K562 (cell line): ENCODE data around the gene ATP12A. TPM values are rescaled to one million over a fixed set of nuclear protein-coding genes. Genes with fewer than 3 reads are reported as not detected.

ENCODE experiments used
- ATAC-seq: fragments of 200-7000 bp; cut with Tn5 transposase; 3 replicates; pipeline ENCODE4 v1.9.1; 2020; ENCODE audit warnings: moderate library complexity
- BruUV-seq: library from RNA; stranded (reverse); fragments of 400-500 nt; replicated peaks from 2 replicates; lab custom pipeline; 2021; lab: Mats Ljungman, UMichigan
- CTCF ChIA-PET: fragments of 300-600 bp; formaldehyde crosslinking; extraction: SDS; loops from one replicate; lab custom pipeline; 2021; ENCODE audit warnings: low intra/inter-chr PET ratio; lab: Yijun Ruan, JAX
- POLR2A ChIA-PET: fragments of 300-600, 350-650 bp; sonication (Branson Sonifier 250); formaldehyde crosslinking; extraction: SDS; loops from one replicate; lab custom pipeline; 2021; ENCODE audit warnings: antibody characterized with exemption, inconsistent platforms; lab: Yijun Ruan, JAX
- DNase-seq, 4 experiments: peaks; one replicate each; pipeline versions ENCODE4 v3.0.0 to v3.0.0-alpha.2; 2011 to 2018; ENCODE audit warnings: low spot score in 3 of 4, mixed read lengths in 3 of 4; ENCODE audit errors: extremely low read depth in 1 of 4
- FAIRE-seq: peaks from 2 replicates; lab custom pipeline; 2011; peaks lifted over from hg19 to GRCh38; lab: Jason Lieb, UNC
- H2AFZ ChIP-seq: 2 replicates; pipeline ENCODE4 v1.6.0; 2011; ENCODE audit warnings: low read depth, low read length, control low read depth, inconsistent platforms
- H3K27ac ChIP-seq: fragments of 200-600 bp; 3 replicates; pipeline ENCODE4 v1.8.0; 2011; ENCODE audit warnings: low read depth, mild to moderate bottlenecking, control low read depth, inconsistent platforms, low read length, moderate library complexity, mixed read lengths; ENCODE audit errors: extremely low read depth
- H3K27me3 ChIP-seq, 2 experiments: fragments of 300-600 bp in 1 of 2; 2 replicates in 1 of 2; 3 replicates in 1 of 2; pipeline versions ENCODE4 v1.6.0 to v1.8.0; 2011; ENCODE audit warnings: inconsistent platforms in 2 of 2, low read length in 2 of 2, mild to moderate bottlenecking in 1 of 2, mixed read lengths in 1 of 2, moderate library complexity in 1 of 2; ENCODE audit not compliant: control insufficient read depth in 2 of 2, insufficient read depth in 2 of 2
- H3K36me3 ChIP-seq: fragments of 300-600 bp; 3 replicates; pipeline ENCODE4 v1.8.0; 2011; ENCODE audit warnings: mild to moderate bottlenecking, low read length, inconsistent platforms; ENCODE audit not compliant: control insufficient read depth, insufficient read depth
- H3K4me1 ChIP-seq, 2 experiments: fragments of 200-600 bp in 1 of 2; replicated peaks in 1 of 2; 2 replicates in 1 of 2; 3 replicates in 1 of 2; pipeline versions ENCODE4 v1.5.1 to v1.8.0; 2011; ENCODE audit warnings: inconsistent platforms in 2 of 2, low read length in 2 of 2, mild to moderate bottlenecking in 1 of 2, mixed read lengths in 1 of 2, moderate library complexity in 1 of 2; ENCODE audit not compliant: control insufficient read depth in 2 of 2, insufficient read depth in 2 of 2
- H3K4me2 ChIP-seq: 2 replicates; pipeline ENCODE4 v1.6.1; 2011; ENCODE audit warnings: low read length, control low read depth, inconsistent platforms, mixed read lengths; ENCODE audit not compliant: insufficient read depth
- H3K4me3 ChIP-seq: fragments of 200-600 bp; sonication (generic), shearing (Covaris generic); 2 replicates; pipeline ENCODE4 v1.5.1; 2016; ENCODE audit warnings: control low read depth, inconsistent platforms
- H3K79me2 ChIP-seq: fragments of 200-600 bp; 3 replicates; pipeline ENCODE4 v1.8.0; 2011; ENCODE audit warnings: low read length, inconsistent platforms; ENCODE audit not compliant: control insufficient read depth, insufficient read depth
- H3K9ac ChIP-seq, 2 experiments: 2 replicates each; pipeline versions ENCODE4 v1.6.0 to v1.6.1; 2011; ENCODE audit warnings: low read depth in 2 of 2, low read length in 2 of 2, control low read depth in 1 of 2, inconsistent platforms in 1 of 2, mild to moderate bottlenecking in 1 of 2, mixed read lengths in 1 of 2; ENCODE audit not compliant: insufficient read depth in 1 of 2
- H3K9me1 ChIP-seq: one replicate; pipeline ENCODE4 v1.6.0; 2011; ENCODE audit warnings: inconsistent platforms, mild to moderate bottlenecking, low read length, moderate library complexity; ENCODE audit not compliant: control insufficient read depth, insufficient read depth
- H3K9me3 ChIP-seq: replicated peaks from 2 replicates; pipeline ENCODE4 v1.5.1; 2011; ENCODE audit warnings: low read depth, low read length, inconsistent platforms; ENCODE audit not compliant: control insufficient read depth, insufficient read depth
- H4K20me1 ChIP-seq: replicated peaks from 2 replicates; pipeline ENCODE4 v1.6.1; 2011; ENCODE audit warnings: low read length, inconsistent platforms, mixed read lengths; ENCODE audit not compliant: control insufficient read depth, insufficient read depth
- C11orf30 ChIP-seq: fragments of 450-650 bp; IDR thresholded peaks from 2 replicates; pipeline ENCODE4 v1.6.1; 2016; ENCODE audit warnings: low read depth, mild to moderate bottlenecking
- EGR1 ChIP-seq: fragments of 450-650 bp; conservative IDR thresholded peaks from 2 replicates; pipeline ENCODE4 v1.6.1; 2017; ENCODE audit warnings: mild to moderate bottlenecking
- NFE2 ChIP-seq: IDR thresholded peaks from 2 replicates; pipeline ENCODE4 v1.6.1; 2014; ENCODE audit warnings: antibody characterized with exemption, low read depth
- NR4A1 ChIP-seq, 2 experiments: fragments of 250-450 bp in 1 of 2; fragments of 450-650 bp in 1 of 2; sonication (Bioruptor Pico) in 1 of 2; IDR thresholded peaks; 2 replicates each; pipeline versions ENCODE4 v1.4.0 to v1.6.1; 2016 to 2020; ENCODE audit warnings: mild to moderate bottlenecking in 2 of 2, missing compliant biosample characterization in 1 of 2, missing genetic modification characterization in 1 of 2, moderate library complexity in 1 of 2
- SPI1 ChIP-seq: IDR thresholded peaks from 2 replicates; pipeline ENCODE4 v1.6.1; 2011; ENCODE audit warnings: low read depth, low read length, control low read depth, borderline replicate concordance
- SRF ChIP-seq, 2 experiments: fragments of 250-450, 450-650 bp in 1 of 2; sonication (Bioruptor Pico) in 1 of 2; sonication (generic) in 1 of 2; formaldehyde crosslinking; IDR thresholded peaks; 2 replicates each; pipeline versions ENCODE4 v1.5.0 to v1.5.1; 2020 to 2022; ENCODE audit warnings: mild to moderate bottlenecking in 1 of 2, missing genetic modification reagents in 1 of 2
- TAF9B ChIP-seq: fragments of 450-650 bp; IDR thresholded peaks from 2 replicates; pipeline ENCODE4 v1.6.1; 2018; ENCODE audit warnings: mild to moderate bottlenecking; ENCODE audit not compliant: partially characterized antibody
- TEAD2 ChIP-seq: fragments of 450-650 bp; IDR thresholded peaks from 2 replicates; pipeline ENCODE4 v1.6.1; 2016; ENCODE audit warnings: missing genetic modification characterization, control low read depth, missing compliant biosample characterization
- YY1 ChIP-seq, 3 experiments: IDR thresholded peaks; 2 replicates each; pipeline ENCODE4 v1.6.1; 2011; ENCODE audit warnings: low read length in 2 of 3, mild to moderate bottlenecking in 2 of 3, moderate library complexity in 2 of 3, borderline replicate concordance in 1 of 3, control low read depth in 1 of 3, low read depth in 1 of 3; ENCODE audit not compliant: insufficient read depth in 3 of 3, insufficient replicate concordance in 2 of 3, control insufficient read depth in 1 of 3, insufficient read length in 1 of 3; ENCODE audit errors: extremely low read depth in 1 of 3
- ZKSCAN8 ChIP-seq: fragments of 200-800 bp; sonication (Bioruptor generic); IDR thresholded peaks from 2 replicates; pipeline ENCODE4 v1.6.1; 2016; ENCODE audit warnings: missing genetic modification characterization, missing compliant biosample characterization
- ZNF197 ChIP-seq: fragments of 200-800 bp; sonication (Bioruptor generic); IDR thresholded peaks from 2 replicates; pipeline ENCODE4 v1.6.1; 2016; ENCODE audit warnings: low read depth, missing genetic modification characterization, missing compliant biosample characterization
- ZNF583 ChIP-seq: fragments of 250-450 bp; sonication (Bioruptor Pico); IDR thresholded peaks from 2 replicates; pipeline ENCODE4 v1.4.0; 2020
- WGBS: fragments of 100-300 bp; shearing (Covaris generic); methylation state at CpG from one replicate; pipeline ENCODE4 v1.1.6; 2016; ENCODE audit warnings: low coverage, mixed read lengths; ENCODE audit not compliant: insufficient coverage; ENCODE audit errors: missing lambda C conversion rate; 5-methylcytosine and 5-hydroxymethylcytosine counted together
- in situ Hi-C: fragments of 300-500 bp; cut with MboI; formaldehyde crosslinking; loops from 4 replicates; pipeline ENCODE4 v1.15.0; 2018; ENCODE audit warnings: inconsistent platforms, mixed read lengths
- intact Hi-C: fragments of 100-400 bp; cut with micrococcal nuclease; formaldehyde crosslinking; loops from 2 replicates; pipeline ENCODE4 v1.14.2; 2022
- polyA plus RNA-seq, 8 experiments: library from polyadenylated mRNA; depleted of rRNA in 4 of 8; stranded (reverse) in 5 of 8; unstranded in 3 of 8; fragments of >200 nt; fragmentation: Nextera tagmentation in 2 of 8; fragmentation: Illumina TruSeq in 1 of 8; extraction: Ambion mirVana in 2 of 8; extraction: Trizol in 1 of 8; gene quantifications; 2 replicates each; pipeline versions ENCODE4 v1.2.1 to v1.2.3, GENCODE V29; 2011 to 2014; ENCODE audit warnings: inconsistent platforms in 1 of 8, missing spikeins in 1 of 8
- total RNA-seq, 7 experiments: library from RNA; depleted of rRNA in 6 of 7; stranded (reverse); fragments of >200 nt in 6 of 7; fragmentation: Illumina TruSeq in 2 of 7; extraction: Trizol in 2 of 7; gene quantifications; 2 replicates each; pipeline versions ENCODE4 v1.2.1 to v1.2.3, GENCODE V29; 2011 to 2021; ENCODE audit warnings: low replicate concordance in 1 of 7
- TF ChIP-seq, protein P1 (sequence below): fragments of 450-650 bp; IDR thresholded peaks from 2 replicates; pipeline ENCODE4 v1.6.1; 2017; ENCODE audit warnings: antibody characterized with exemption, mild to moderate bottlenecking
- TF ChIP-seq, protein P2 (sequence below): fragments of 450-650 bp; IDR thresholded peaks from 2 replicates; pipeline ENCODE4 v1.6.1; 2016; ENCODE audit warnings: missing biosample characterization, missing genetic modification characterization

ATP12A gene
- total and polyA plus RNA-seq, 9 of the 15 experiments (the other 6 are each of a cell fraction or from before 2014, with no cell fraction given): not detected

DNA sequence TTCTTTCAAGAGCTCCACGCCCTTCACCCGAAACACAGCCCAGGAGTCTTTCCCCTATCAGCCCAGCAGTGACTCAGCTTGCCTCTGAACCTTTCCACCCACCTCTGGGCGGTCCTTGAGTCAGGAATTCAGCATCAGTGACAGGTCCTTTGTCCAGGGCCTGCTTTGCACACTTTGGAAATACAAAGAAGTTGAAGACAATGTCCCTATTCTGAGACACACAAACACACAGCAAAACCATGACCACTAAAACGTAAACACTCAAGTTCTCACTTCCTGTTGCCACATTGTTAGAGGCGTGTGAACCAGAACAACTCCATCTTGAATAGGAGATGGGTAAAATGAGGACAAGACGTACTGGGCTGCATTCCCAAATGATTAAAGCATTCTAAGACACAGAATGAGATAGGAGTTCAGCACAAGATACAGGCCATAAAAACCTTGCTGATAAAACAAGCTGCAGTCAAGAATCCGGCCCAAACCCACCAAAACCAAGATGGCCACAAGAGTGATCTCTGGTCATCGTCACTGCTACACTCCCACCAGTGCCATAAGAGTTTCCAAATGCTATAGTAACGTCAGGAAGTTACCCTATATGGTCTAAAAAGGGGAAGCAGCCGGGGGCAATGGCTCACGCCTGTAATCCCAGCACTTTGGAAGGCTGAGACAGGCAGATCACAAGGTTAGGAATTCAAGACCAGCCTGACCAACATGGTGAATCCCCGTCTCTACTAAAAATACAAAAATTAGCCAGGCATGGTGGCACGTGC lies 49.2 kb upstream of the ATP12A start:
- H3K9me3 ChIP-seq: no peaks in the 10 kb centered on the region
- peak; percentile 31 to 55 (median 38) for DNase-seq
- WGBS: 18% methylated on average over 10 of the region's 13 CpGs
- peaks cover 4 to 5% of the 10 kb centered on the region in 2 experiments; a peak in 2 of 5 replicates for H3K4me1 ChIP-seq
- no peaks in the 10 kb centered on the region for H3K36me3 ChIP-seq
- no peaks in the 10 kb centered on the region for H3K79me2 ChIP-seq
- H3K4me2 ChIP-seq: peak overlapping the region; percentile 30; the same call in 1 of the 2 replicates
- no TSS peak for BruUV-seq
- no peak overlapping the region for H3K4me3 ChIP-seq
- no peaks in the 10 kb centered on the region for H3K27me3 ChIP-seq
- intact Hi-C loops (no loop called here), in situ Hi-C loops (no loop called here)
- POLR2A ChIA-PET: no interaction called here
- H3K9ac ChIP-seq: no peak overlapping the region
- ATAC-seq: peak; percentile 80
- no peaks in the 10 kb centered on the region for H3K9me1 ChIP-seq
- peak overlapping the region; percentile 32; the same call in 1 of the 2 replicates for H2AFZ ChIP-seq
- CTCF ChIA-PET: interaction anchor here (0.6 kb wide), 1 partner anchor 1824 kb away, joined by 3 read pairs; no protein-coding TSS in a partner anchor
- FAIRE-seq: peak; percentile 87
- H4K20me1 ChIP-seq: no peaks in the 10 kb centered on the region
- no peak overlapping the region for H3K27ac ChIP-seq
- TF ChIP-seq NR4A1 (CRISPR knock-in tag; IDR thresholded peaks at IDR 0.05) (no peak), NR4A1 (tag; IDR thresholded peaks at IDR 0.05) (peak; percentile 71), EGR1 (peak; percentile 51), ZKSCAN8 (no peak), C11orf30 (peak; percentile 45; the same call in 1 of the 2 replicates), TAF9B (no peak), YY1 (IDR thresholded peaks at IDR 0.05; ENCODE audit: borderline replicate concordance in 1 of 3, control insufficient read depth in 1 of 3, extremely low read depth in 1 of 3, insufficient read depth in 3 of 3, insufficient read length in 1 of 3, insufficient replicate concordance in 2 of 3, low read depth in 1 of 3, low read length in 2 of 3) (no peak), SRF (CRISPR knock-in tag; IDR thresholded peaks at IDR 0.05) (no peak), SPI1 (no peak), ZNF583 (0 out of 2 replicates have a peak, but pooled peaks have one; percentile 27), ZNF197 (no peak), TEAD2 (tag) (0 out of 2 replicates have a peak, but pooled peaks have one; percentile 47), NFE2 (peak; percentile 79)
- TF ChIP-seq, protein P1, sequence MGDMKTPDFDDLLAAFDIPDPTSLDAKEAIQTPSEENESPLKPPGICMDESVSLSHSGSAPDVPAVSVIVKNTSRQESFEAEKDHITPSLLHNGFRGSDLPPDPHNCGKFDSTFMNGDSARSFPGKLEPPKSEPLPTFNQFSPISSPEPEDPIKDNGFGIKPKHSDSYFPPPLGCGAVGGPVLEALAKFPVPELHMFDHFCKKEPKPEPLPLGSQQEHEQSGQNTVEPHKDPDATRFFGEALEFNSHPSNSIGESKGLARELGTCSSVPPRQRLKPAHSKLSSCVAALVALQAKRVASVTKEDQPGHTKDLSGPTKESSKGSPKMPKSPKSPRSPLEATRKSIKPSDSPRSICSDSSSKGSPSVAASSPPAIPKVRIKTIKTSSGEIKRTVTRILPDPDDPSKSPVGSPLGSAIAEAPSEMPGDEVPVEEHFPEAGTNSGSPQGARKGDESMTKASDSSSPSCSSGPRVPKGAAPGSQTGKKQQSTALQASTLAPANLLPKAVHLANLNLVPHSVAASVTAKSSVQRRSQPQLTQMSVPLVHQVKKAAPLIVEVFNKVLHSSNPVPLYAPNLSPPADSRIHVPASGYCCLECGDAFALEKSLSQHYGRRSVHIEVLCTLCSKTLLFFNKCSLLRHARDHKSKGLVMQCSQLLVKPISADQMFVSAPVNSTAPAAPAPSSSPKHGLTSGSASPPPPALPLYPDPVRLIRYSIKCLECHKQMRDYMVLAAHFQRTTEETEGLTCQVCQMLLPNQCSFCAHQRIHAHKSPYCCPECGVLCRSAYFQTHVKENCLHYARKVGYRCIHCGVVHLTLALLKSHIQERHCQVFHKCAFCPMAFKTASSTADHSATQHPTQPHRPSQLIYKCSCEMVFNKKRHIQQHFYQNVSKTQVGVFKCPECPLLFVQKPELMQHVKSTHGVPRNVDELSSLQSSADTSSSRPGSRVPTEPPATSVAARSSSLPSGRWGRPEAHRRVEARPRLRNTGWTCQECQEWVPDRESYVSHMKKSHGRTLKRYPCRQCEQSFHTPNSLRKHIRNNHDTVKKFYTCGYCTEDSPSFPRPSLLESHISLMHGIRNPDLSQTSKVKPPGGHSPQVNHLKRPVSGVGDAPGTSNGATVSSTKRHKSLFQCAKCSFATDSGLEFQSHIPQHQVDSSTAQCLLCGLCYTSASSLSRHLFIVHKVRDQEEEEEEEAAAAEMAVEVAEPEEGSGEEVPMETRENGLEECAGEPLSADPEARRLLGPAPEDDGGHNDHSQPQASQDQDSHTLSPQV: 0 out of 2 replicates have a peak, but pooled peaks have one; percentile 49
- TF ChIP-seq, protein P2, sequence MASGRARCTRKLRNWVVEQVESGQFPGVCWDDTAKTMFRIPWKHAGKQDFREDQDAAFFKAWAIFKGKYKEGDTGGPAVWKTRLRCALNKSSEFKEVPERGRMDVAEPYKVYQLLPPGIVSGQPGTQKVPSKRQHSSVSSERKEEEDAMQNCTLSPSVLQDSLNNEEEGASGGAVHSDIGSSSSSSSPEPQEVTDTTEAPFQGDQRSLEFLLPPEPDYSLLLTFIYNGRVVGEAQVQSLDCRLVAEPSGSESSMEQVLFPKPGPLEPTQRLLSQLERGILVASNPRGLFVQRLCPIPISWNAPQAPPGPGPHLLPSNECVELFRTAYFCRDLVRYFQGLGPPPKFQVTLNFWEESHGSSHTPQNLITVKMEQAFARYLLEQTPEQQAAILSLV: peak; percentile 40; the same call in 1 of the 2 replicates
